Hematopoietic multipotent progenitor cell treated with erythropoietin and hydrocortisone succinate and interleukin-3 and kit ligand, for 8 days (in vitro differentiated cells): ENCODE measurements around the gene COX14.
A peak's percentile ranks its signal among the peaks of the same experiment; 100 is the strongest.

ENCODE experiments used
- DNase-seq: peaks from one replicate; pipeline ENCODE4 v3.0.0-alpha.2; 2015

COX14 gene

DNA sequence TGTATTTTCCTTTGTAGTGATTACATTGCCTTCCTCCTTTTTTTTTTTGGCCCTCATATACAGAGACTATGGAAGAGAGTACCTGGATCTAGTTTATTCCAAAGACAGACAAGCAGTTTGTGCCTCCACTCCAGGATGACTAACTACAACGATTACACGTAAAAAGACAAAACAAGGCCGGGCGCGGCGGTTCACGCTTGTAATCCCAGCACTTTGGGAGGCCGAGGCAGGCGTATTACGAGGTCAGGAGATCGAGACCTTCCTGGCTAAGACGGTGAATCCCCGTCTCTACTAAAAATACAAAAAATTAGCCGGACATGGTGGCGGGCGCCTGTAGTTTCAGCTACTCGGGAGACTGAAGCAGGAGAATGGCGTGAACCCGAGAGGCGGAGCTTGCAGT lies 52.9 kb downstream of the COX14 start:
- no peak for DNase-seq

DNA sequence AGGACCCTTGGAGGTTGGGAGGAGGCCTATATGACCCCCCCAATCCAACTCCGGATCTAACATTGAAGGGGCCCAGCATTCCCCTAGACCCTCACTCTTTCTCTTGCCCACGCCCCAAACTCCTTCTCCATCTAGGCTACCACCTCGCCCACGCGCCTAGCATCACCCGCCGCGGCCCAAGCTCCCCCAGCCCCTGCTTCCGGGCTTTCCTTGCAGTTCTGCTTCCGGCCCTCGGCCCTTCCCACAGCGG lies 54.7 kb downstream of the COX14 start:
- DNase-seq: peak; percentile 15

DNA sequence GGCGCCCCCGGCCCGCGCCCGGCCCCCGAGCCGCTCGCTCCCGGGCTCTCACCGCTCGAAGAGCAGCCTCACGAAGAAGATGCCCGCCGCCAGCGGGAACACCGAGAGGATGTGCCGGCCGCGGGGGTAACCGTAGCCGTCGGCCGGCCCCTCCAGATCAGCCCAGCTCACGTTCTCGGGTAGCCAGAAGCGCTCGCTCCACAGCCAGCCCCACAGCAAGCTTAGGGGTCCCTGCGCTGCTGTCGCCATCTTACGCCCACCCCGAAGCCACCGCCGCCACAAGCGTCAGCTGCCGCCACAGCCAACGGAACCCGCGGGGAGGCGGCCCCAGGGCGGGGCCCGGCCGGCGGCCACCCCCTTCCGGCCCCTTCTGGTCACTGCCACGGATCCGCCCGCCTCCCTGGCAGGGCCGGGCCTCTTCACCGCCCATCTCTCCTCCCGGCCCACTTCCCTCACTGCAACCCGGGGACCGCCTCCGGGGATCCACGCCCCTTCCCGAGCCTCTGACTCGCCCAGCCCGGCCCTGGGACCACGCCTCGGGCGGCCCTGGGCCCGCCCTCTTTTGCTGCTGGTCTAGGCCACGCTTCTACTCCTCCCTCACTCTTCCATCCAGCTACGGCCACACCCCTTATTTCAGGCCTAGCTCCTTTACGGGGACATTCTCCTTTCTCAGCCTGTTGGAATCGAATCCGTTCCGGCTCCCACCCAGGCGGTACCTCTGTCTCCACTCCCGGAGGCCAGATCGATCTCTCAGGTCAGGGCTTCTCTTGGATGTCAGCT lies 55.2 kb downstream of the COX14 start, which contains the start of gene CERS5:
Gene CERS5, minus strand, starts transcription at position 321 of the 780 bp plus-strand sequence. Its CDS starts 72 bp downstream, at position 249.
- DNase-seq: peak; percentile 98
